Medulla oblongata (tissue), 1 donor: ENCODE results near the gene HOXB8.

Source experiments
- DNase-seq: peaks from one replicate; pipeline ENCODE4 v3.0.0-alpha.2; 2015; ENCODE audit errors: extremely low spot score

HOXB8 gene

GRCh38 chr17:48567646-48568354 lies 47.3 kb downstream of the HOXB8 start:
- no peak for DNase-seq

DNA sequence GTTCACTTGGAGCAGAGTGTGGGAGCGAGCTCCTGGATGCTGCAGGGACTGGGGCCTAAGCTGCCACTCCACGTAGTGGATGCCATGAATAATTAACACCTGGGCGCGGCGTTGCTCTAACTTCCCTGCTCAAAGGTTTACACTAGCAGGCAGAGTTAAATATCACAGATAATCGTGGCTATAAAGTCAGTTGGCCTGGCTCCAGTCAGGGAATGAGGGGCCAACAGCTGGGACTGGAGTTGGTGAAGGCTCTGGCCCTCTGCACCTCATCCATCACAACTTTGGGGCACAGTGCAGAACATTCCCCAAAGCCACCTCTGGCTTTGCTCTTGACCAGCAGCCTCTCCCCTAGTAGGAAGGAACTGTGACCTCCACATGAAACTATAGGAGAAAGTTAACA lies 47.9 kb downstream of the HOXB8 start:
- no peak for DNase-seq

DNA sequence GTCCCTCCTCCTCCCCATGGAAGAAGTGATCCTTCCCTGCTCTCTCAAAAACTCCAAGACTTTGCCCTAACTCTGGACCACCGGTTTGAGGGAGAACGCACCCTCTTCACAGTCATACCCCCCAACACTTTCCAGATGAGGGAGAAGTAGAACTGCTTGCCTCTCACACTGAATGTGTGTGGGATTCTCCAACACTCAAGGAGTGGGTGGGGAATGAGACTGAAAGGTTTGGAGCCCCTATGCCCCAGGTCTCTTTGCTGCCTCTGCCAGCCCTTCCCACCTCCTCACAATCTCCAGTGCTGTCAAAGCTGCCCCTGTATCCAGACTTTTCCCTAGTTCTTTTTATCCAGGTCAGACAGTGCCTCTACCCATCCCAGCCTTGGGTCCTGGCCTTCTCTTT lies 48.4 kb downstream of the HOXB8 start:
- no peak for DNase-seq

- no peak for DNase-seq
Observed at GRCh38 chr17:48565925-48566710, 49.0 kb downstream of the HOXB8 start.

DNA sequence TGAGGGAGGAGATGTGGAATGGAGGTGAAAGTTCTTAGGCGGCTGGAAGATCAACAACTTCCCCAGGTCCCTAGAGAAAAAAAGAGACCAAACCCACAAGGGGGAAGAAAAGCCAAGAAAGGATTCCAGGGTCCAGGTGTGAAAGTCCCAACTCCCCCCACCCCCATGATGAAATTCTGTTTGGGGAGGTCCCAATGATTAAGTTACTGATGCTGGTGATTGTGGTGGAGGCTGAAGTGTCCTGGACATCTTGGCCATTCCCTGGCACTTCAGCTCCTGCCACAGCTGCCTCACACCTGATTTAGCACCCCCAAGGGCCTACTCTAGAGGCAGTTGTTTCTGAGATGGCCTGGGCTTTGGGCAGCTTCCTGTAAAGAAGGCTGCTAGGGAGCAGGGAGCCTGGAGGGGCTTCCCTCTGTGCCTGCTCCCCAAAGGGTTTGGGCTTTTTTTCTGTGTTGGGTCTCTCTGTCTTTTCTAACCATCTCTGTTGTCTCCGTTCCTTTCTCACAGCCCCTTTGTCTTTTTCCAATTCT lies 50.0 kb downstream of the HOXB8 start:
- no peak for DNase-seq

DNA sequence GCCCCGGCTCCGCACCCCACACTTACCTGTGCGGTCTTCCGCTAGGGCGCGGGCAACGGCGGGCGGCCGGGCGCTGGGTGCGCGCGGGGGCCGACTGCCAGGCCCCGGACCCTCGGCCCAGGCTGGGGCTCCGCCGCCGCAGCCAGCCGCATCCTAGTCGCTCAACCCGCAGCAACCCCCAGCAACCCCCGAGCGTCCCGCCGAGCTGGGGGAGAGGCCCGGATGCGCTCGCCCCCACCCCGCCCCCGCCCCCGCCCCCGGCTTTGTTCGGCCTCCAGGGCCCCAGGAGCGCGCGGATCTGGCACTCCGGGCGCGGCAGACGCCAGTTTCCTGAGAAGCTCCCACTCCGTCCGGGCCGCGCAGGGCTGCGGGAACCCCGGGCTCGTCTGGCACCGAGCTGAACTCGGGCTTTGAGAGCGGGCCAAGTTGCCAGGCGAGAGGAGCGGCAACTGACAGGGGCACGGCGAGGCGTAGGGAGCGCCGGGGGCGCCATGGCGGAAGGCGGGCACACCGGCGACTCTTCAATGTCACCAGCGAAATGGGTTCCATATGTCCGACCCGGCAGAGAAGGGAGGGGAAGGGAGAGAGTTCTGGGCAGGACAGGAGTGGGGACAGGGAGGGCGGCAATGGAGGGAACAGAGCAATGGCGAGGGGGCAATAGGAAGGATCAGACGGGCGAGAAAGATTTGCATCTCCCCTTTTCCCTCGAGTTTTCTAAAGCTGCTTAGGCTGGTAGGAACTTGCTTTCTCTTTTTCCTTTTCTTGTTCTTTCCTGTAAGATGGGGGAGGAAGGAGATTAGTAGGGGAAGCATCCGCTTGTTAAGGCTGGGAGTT lies 50.7 kb downstream of the HOXB8 start:
- no peak for DNase-seq

GRCh38 chr17:48563867-48564187 lies 51.3 kb downstream of the HOXB8 start:
- no peak for DNase-seq

DNA sequence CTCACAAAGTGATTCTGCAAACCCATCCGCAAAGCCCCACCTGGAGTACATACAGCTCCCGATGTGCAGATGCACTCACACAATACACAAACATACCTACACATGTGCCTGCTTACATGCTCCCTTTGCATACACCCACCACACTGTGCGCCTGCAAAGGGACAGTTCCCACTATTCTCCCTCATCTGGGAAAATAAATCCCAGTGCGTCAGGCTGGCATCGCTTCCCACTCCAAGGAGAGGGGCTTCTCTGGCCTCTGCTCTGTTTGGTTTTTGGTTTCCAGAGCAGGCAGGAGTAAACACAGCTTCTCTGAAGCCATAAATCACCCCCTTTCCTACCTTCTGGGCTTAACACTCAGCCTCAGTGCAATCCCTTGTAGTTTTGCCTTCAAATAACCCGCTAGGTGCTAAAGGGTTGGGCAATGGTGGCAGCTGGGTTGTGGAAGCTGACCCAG lies 51.7 kb downstream of the HOXB8 start:
- DNase-seq: no peak

DNA sequence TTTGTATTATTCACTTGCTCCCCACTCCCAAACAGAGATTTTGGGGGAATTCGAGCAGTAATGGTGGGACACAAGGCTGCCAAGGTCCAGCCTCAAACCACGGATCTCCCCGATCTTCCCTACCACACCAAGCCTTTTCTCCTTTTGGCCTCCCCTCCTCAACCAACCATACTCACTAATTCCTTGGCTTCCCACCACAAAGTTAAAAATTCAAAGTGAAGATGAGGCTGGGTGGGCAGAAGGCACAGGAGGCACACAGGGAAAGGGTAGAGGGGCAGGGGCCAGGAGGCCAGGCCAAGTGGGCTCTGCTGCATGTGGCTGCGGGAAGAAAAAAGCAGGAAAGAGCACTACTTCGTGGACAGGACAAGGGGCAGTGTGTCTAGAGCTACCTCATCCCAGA lies 52.2 kb downstream of the HOXB8 start:
- no peak for DNase-seq
